ENCODE results near the gene PRDM11. TPM values are rescaled to one million over a fixed set of nuclear protein-coding genes. Genes with fewer than 3 reads are reported as not detected.

PRDM11 gene
- total RNA-seq, 1 experiment from 2014 or later, result 8.3 TPM

GRCh38 chr11:45259592-45259991 is 113.2 kb downstream of the PRDM11 start (continued):
- no peak for TF ChIP-seq ATF6 (CRISPR knock-in tag; IDR thresholded peaks at IDR 0.05)
- no peak for TF ChIP-seq ZNF416 (CRISPR knock-in tag; IDR thresholded peaks at IDR 0.05)
- TF ChIP-seq ZNF263 (CRISPR knock-in tag; IDR thresholded peaks at IDR 0.05; ENCODE audit: low read depth), result no peak

- POLR2A ChIA-PET, result no interaction called here
- peaks cover 4% of the 10 kb centered on the region; the same call in 1 of the 2 replicates for H3K27me3 Mint-ChIP-seq (ENCODE audit: low read depth)
- no peak for TF ChIP-seq ATF1 (CRISPR knock-in tag; IDR thresholded peaks at IDR 0.05)
- TF ChIP-seq, protein P1, sequence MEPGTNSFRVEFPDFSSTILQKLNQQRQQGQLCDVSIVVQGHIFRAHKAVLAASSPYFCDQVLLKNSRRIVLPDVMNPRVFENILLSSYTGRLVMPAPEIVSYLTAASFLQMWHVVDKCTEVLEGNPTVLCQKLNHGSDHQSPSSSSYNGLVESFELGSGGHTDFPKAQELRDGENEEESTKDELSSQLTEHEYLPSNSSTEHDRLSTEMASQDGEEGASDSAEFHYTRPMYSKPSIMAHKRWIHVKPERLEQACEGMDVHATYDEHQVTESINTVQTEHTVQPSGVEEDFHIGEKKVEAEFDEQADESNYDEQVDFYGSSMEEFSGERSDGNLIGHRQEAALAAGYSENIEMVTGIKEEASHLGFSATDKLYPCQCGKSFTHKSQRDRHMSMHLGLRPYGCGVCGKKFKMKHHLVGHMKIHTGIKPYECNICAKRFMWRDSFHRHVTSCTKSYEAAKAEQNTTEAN (CRISPR knock-in tag; IDR thresholded peaks at IDR 0.05), result no peak
- TF ChIP-seq USF2 (CRISPR knock-in tag; IDR thresholded peaks at IDR 0.05), result no peak
- no peak for TF ChIP-seq IRF1 (CRISPR knock-in tag; IDR thresholded peaks at IDR 0.05)
- TF ChIP-seq, protein P2, sequence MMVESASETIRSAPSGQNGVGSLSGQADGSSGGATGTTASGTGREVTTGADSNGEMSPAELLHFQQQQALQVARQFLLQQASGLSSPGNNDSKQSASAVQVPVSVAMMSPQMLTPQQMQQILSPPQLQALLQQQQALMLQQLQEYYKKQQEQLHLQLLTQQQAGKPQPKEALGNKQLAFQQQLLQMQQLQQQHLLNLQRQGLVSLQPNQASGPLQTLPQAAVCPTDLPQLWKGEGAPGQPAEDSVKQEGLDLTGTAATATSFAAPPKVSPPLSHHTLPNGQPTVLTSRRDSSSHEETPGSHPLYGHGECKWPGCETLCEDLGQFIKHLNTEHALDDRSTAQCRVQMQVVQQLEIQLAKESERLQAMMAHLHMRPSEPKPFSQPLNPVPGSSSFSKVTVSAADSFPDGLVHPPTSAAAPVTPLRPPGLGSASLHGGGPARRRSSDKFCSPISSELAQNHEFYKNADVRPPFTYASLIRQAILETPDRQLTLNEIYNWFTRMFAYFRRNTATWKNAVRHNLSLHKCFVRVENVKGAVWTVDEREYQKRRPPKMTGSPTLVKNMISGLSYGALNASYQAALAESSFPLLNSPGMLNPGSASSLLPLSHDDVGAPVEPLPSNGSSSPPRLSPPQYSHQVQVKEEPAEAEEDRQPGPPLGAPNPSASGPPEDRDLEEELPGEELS (CRISPR knock-in tag; IDR thresholded peaks at IDR 0.05), result no peak
- no peak for TF ChIP-seq ZNF121 (CRISPR knock-in tag; IDR thresholded peaks at IDR 0.05)
- no peak for TF ChIP-seq SMAD3 (CRISPR knock-in tag; IDR thresholded peaks at IDR 0.05; ENCODE audit: borderline replicate concordance)
- TF ChIP-seq GRHL2 (CRISPR knock-in tag; IDR thresholded peaks at IDR 0.05; ENCODE audit: insufficient replicate concordance, severe bottlenecking), result no peak
- TF ChIP-seq HMGA2 (CRISPR knock-in tag; IDR thresholded peaks at IDR 0.05), result no peak
- TF ChIP-seq ARID4B (CRISPR knock-in tag; IDR thresholded peaks at IDR 0.05; ENCODE audit: borderline replicate concordance), result no peak
- no peak for TF ChIP-seq NR1H2 (CRISPR knock-in tag; IDR thresholded peaks at IDR 0.05)
- no peak overlapping the region for H3K27ac Mint-ChIP-seq
- H3K4me1 Mint-ChIP-seq, result peaks cover 19% of the 10 kb centered on the region
- no peaks in the 10 kb centered on the region for H3K36me3 Mint-ChIP-seq
- CTCF ChIA-PET, result interaction anchor here (1.1 to 1.4 kb wide), 2 partner anchors 8 to 149 kb away, joined by 4 read pairs; no protein-coding TSS in a partner anchor
- ATAC-seq (no peak), DNase-seq (ENCODE audit: low spot score) (no peak)
- H3K4me3 Mint-ChIP-seq, result no peak overlapping the region
- no peaks in the 10 kb centered on the region for H3K9me3 Mint-ChIP-seq
Measured at GRCh38 chr11:45260071-45260470, 113.6 kb downstream of the PRDM11 start.
